PFSK-1 (cell line): ENCODE data around the gene ITPRIPL1.
A peak's percentile ranks its signal among the peaks of the same experiment; 100 is the strongest.

Source experiments
- FOXP2 ChIP-seq: optimal IDR thresholded peaks from 2 replicates; pipeline ENCODE3; 2011; ENCODE audit warnings: borderline replicate concordance, control low read depth, inconsistent platforms; ENCODE audit not compliant: insufficient read depth; ENCODE audit errors: extremely low read length, extremely low read depth
- POLR2AphosphoS5 ChIP-seq: IDR thresholded peaks from 2 replicates; pipeline ENCODE4 v1.6.1; 2012; ENCODE audit warnings: low read depth, mild to moderate bottlenecking, control low read depth, low read length, moderate library complexity
- REST ChIP-seq, 2 experiments: IDR thresholded peaks; 2 replicates each; pipeline versions ENCODE4 v1.6.1 to v1.8.0; 2011 to 2012; ENCODE audit warnings: low read depth in 2 of 2, low read length in 2 of 2, control low read depth in 1 of 2, inconsistent platforms in 1 of 2, mild to moderate bottlenecking in 1 of 2, moderate library complexity in 1 of 2; ENCODE audit not compliant: insufficient read depth in 1 of 2
- SIN3A ChIP-seq: IDR thresholded peaks from 2 replicates; pipeline ENCODE4 v1.6.1; 2012; ENCODE audit warnings: mild to moderate bottlenecking, low read length, moderate library complexity, borderline replicate concordance; ENCODE audit not compliant: insufficient read depth
- TAF1 ChIP-seq: IDR thresholded peaks from 2 replicates; pipeline ENCODE4 v1.6.1; 2012; ENCODE audit warnings: low read length, control low read depth, borderline replicate concordance; ENCODE audit not compliant: insufficient read depth

The ITPRIPL1 gene

GRCh38 chr2:96320728-96321622 lies 4.1 kb upstream of the ITPRIPL1 start:
- no peak for TF ChIP-seq REST (IDR thresholded peaks at IDR 0.05; ENCODE audit: insufficient read depth in 1 of 2, low read depth in 2 of 2, low read length in 2 of 2)
- peak; percentile 19; the same call in 1 of the 2 replicates for TF ChIP-seq TAF1
- TF ChIP-seq FOXP2 = peak; percentile 50

GRCh38 chr2:96323849-96324248 lies 1.3 kb upstream of the ITPRIPL1 start:
- TF ChIP-seq POLR2AphosphoS5 (no peak), TAF1 (no peak), REST (IDR thresholded peaks at IDR 0.05; ENCODE audit: insufficient read depth in 1 of 2, low read depth in 2 of 2, low read length in 2 of 2) (no peak), FOXP2 (no peak), SIN3A (no peak)

- no peak for TF ChIP-seq SIN3A
- TF ChIP-seq POLR2AphosphoS5 = no peak
- TF ChIP-seq FOXP2 = no peak
- no peak for TF ChIP-seq TAF1
- TF ChIP-seq REST (IDR thresholded peaks at IDR 0.05; ENCODE audit: insufficient read depth in 1 of 2, low read depth in 2 of 2, low read length in 2 of 2) = no peak
These were observed 436 bp upstream of the ITPRIPL1 start for GRCh38 chr2:96324721-96325040.

GRCh38 chr2:96325884-96326255 lies 753 bp downstream of the ITPRIPL1 start:
- TF ChIP-seq TAF1 (no peak), FOXP2 (no peak), REST (IDR thresholded peaks at IDR 0.05; ENCODE audit: insufficient read depth in 1 of 2, low read depth in 2 of 2, low read length in 2 of 2) (no peak), POLR2AphosphoS5 (no peak), SIN3A (no peak)

GRCh38 chr2:96326564-96326963 lies 1.4 kb downstream of the ITPRIPL1 start:
- TF ChIP-seq TAF1 (no peak), REST (IDR thresholded peaks at IDR 0.05; ENCODE audit: insufficient read depth in 1 of 2, low read depth in 2 of 2, low read length in 2 of 2) (no peak), POLR2AphosphoS5 (no peak), SIN3A (no peak)
